ENCODE results near the gene SLC5A3.

DNA sequence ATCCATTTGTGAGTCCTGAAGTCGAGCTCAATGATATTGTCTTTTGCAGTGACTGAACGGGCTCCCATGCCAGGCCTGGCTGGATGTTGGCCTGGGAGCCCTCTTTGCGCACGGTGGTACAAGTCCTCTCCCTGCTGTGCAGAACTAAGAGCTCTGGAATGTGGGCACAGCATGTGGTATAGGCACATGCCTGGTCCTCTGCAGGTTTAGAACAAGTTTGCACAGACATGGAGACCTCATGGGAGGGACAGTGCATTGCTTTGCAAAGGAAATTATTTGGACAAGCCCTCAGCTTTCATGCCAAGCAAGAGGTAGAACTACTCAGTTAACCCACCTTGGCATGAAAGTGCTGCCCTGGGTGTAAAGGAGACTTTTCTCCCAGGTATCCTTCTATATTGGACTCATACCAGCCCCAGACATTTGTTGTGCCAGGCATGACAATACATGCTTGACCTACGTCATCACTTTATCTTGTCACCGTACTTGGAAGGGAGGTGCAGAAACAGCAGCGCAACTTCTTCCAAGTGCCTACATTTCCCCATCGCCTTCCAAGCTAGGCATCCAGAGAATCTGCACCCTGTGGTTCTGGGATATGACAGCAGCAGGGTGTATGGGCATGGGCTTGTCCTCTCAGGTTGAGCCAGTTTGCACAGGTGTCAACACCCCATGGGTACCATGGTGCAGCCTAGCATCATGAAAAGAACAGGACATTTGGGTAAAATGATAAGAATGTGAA is 37.6 kb upstream of the SLC5A3 start:
- TF ChIP-seq POLR2A (IDR thresholded peaks at IDR 0.05; ENCODE audit: low read depth, low read length), result no peak
- no peak for TF ChIP-seq POLR2AphosphoS5 (IDR thresholded peaks at IDR 0.05; ENCODE audit: low read depth, low read length)
- no peak for TF ChIP-seq TAF1 (IDR thresholded peaks at IDR 0.05; ENCODE audit: borderline replicate concordance, low read depth, low read length)
